HCT116 (cell line): ENCODE results near the gene FLOT1.
"Not testable (repeated sequence)": the region's sequence is repeated elsewhere in the genome, so short reads cannot be mapped to it uniquely, and the experiment has no call there.

ENCODE experiments used
- EZH2 ChIP-seq: fragments of 200-600 bp; sonication (generic); IDR thresholded peaks from 2 replicates; pipeline ENCODE4 v1.6.1; 2017; ENCODE audit warnings: antibody characterized with exemption, mixed run types
- EZH2phosphoT487 ChIP-seq: fragments of 200-600 bp; IDR thresholded peaks from 2 replicates; pipeline ENCODE4 v1.6.1; 2018; ENCODE audit warnings: antibody characterized with exemption, borderline replicate concordance
- FOSL1 ChIP-seq: IDR thresholded peaks from 2 replicates; pipeline ENCODE4 v1.6.1; 2012; ENCODE audit warnings: low read depth
- JUND ChIP-seq: IDR thresholded peaks from 2 replicates; pipeline ENCODE4 v1.6.1; 2012
- POLR2A ChIP-seq: IDR thresholded peaks from 2 replicates; pipeline ENCODE4 v1.7.0; 2011; ENCODE audit warnings: borderline replicate concordance; ENCODE audit not compliant: insufficient read depth, insufficient read length; ENCODE audit errors: extremely low read depth
- POLR2AphosphoS5 ChIP-seq: IDR thresholded peaks from 2 replicates; pipeline ENCODE4 v1.6.1; 2011; ENCODE audit warnings: mild to moderate bottlenecking, low read depth, low read length, moderate library complexity
- RAD21 ChIP-seq: IDR thresholded peaks from 2 replicates; pipeline ENCODE4 v1.6.1; 2012; ENCODE audit warnings: low read depth, mild to moderate bottlenecking
- SIN3A ChIP-seq: IDR thresholded peaks from 2 replicates; pipeline ENCODE4 v1.6.1; 2012; ENCODE audit warnings: low read depth
- ZBTB33 ChIP-seq: IDR thresholded peaks from 2 replicates; pipeline ENCODE4 v1.6.1; 2011; ENCODE audit warnings: mild to moderate bottlenecking, low read length, moderate library complexity; ENCODE audit not compliant: insufficient replicate concordance; ENCODE audit errors: extremely low read depth
- ZFX ChIP-seq: fragments of 450-650 bp; IDR thresholded peaks from 2 replicates; pipeline ENCODE4 v1.6.1; 2017
- ZNF274 ChIP-seq: fragments of 200-500 bp; sonication (Bioruptor generic); IDR thresholded peaks from 2 replicates; pipeline ENCODE4 v1.6.1; 2014; ENCODE audit warnings: mild to moderate bottlenecking, low read depth, low read length, inconsistent platforms
- TF ChIP-seq, protein P1 (sequence below), 3 experiments: fragments of 200-600 bp in 1 of 3; sonication (generic) in 1 of 3; IDR thresholded peaks in 2 of 3; conservative IDR thresholded peaks in 1 of 3; 2 replicates each; pipeline ENCODE4 v1.5.1; 2012 to 2017; ENCODE audit warnings: low read depth in 2 of 3, low read length in 2 of 3, antibody characterized with exemption in 1 of 3, borderline replicate concordance in 1 of 3, control low read depth in 1 of 3, mild to moderate bottlenecking in 1 of 3, mixed read lengths in 1 of 3, mixed run types in 1 of 3, moderate library complexity in 1 of 3; ENCODE audit not compliant: insufficient read depth in 1 of 3
- TF ChIP-seq, protein P2 (sequence below): IDR thresholded peaks from 2 replicates; pipeline ENCODE4 v1.6.1; 2012; ENCODE audit warnings: low read depth
- TF ChIP-seq, protein P3 (sequence below): IDR thresholded peaks from 2 replicates; pipeline ENCODE4 v1.6.1; 2012

DNA sequence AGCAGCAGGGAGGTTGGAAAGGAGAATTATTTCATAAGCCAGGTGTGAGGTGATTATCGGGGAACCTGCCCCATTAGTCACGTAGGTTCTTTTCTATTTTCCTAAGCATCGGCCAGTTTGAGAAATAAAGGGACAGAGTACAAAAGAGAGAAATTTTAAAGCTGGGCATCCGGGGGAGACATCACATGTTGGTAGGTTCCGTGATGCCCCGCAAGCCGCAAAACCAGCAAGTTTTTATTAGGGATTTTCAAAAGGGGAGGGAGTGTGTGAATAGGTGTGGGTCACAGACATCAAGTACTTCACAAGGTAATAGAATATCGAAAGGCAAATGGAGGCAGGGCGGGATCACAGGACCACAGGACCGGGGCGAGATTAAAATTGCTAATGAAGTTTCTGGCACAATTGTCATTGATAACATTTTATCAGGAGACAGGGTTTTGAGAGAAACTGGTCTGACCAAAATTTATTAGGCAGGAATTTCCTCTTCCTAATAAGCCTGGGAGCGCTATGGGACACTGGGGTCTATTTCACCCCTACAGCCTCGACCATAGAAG is 22.1 kb upstream of the FLOT1 start:
- not testable (repeated sequence) for TF ChIP-seq ZFX, POLR2A, ZNF274, POLR2AphosphoS5, JUND, SIN3A, FOSL1, RAD21, ZBTB33, EZH2, EZH2phosphoT487
- TF ChIP-seq, protein P1, sequence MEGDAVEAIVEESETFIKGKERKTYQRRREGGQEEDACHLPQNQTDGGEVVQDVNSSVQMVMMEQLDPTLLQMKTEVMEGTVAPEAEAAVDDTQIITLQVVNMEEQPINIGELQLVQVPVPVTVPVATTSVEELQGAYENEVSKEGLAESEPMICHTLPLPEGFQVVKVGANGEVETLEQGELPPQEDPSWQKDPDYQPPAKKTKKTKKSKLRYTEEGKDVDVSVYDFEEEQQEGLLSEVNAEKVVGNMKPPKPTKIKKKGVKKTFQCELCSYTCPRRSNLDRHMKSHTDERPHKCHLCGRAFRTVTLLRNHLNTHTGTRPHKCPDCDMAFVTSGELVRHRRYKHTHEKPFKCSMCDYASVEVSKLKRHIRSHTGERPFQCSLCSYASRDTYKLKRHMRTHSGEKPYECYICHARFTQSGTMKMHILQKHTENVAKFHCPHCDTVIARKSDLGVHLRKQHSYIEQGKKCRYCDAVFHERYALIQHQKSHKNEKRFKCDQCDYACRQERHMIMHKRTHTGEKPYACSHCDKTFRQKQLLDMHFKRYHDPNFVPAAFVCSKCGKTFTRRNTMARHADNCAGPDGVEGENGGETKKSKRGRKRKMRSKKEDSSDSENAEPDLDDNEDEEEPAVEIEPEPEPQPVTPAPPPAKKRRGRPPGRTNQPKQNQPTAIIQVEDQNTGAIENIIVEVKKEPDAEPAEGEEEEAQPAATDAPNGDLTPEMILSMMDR (IDR thresholded peaks at IDR 0.05 in 2 of 3, conservative IDR thresholded peaks at IDR 0.05 in 1 of 3; ENCODE audit: borderline replicate concordance in 1 of 3, insufficient read depth in 1 of 3, low read depth in 2 of 3, low read length in 2 of 3): not testable (repeated sequence)
- TF ChIP-seq, protein P2, sequence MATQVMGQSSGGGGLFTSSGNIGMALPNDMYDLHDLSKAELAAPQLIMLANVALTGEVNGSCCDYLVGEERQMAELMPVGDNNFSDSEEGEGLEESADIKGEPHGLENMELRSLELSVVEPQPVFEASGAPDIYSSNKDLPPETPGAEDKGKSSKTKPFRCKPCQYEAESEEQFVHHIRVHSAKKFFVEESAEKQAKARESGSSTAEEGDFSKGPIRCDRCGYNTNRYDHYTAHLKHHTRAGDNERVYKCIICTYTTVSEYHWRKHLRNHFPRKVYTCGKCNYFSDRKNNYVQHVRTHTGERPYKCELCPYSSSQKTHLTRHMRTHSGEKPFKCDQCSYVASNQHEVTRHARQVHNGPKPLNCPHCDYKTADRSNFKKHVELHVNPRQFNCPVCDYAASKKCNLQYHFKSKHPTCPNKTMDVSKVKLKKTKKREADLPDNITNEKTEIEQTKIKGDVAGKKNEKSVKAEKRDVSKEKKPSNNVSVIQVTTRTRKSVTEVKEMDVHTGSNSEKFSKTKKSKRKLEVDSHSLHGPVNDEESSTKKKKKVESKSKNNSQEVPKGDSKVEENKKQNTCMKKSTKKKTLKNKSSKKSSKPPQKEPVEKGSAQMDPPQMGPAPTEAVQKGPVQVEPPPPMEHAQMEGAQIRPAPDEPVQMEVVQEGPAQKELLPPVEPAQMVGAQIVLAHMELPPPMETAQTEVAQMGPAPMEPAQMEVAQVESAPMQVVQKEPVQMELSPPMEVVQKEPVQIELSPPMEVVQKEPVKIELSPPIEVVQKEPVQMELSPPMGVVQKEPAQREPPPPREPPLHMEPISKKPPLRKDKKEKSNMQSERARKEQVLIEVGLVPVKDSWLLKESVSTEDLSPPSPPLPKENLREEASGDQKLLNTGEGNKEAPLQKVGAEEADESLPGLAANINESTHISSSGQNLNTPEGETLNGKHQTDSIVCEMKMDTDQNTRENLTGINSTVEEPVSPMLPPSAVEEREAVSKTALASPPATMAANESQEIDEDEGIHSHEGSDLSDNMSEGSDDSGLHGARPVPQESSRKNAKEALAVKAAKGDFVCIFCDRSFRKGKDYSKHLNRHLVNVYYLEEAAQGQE: not testable (repeated sequence)
- TF ChIP-seq, protein P3, sequence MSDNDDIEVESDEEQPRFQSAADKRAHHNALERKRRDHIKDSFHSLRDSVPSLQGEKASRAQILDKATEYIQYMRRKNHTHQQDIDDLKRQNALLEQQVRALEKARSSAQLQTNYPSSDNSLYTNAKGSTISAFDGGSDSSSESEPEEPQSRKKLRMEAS: not testable (repeated sequence)
